Measurements from ENCODE around the gene SNX20.

SNX20 gene

DNA sequence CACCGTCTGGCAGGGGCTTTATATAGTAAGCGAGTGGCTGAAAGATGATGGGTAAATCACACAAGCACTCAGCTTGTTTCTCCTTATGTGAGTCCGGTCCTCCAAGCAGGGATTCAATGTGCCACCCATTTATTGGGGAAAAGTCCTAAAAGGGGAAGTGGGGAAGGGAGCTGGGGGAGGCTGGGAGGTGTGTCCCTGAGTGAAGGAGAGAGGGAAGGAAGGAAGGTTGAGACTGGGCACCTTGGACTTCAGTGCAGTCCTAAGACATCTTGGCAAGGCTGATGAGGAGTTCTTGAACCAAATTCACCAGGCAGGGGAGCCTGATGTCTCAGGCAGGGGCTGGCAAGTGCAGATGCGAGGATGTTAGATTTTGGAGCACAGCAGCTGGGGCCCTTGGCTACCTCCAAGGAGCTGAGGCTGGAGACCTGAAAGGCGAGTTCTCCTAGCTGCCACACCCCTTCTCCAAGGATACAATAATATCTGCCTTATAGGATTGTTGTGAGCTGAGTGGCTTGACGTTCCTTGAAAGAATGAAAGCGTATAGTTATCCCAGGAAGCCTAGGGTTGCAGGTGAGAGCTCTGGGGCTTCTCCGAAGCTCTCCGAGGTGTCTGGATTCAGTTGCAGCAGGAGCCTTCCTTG, 37.8 kb upstream of the SNX20 start:
- TF ChIP-seq, protein P1, sequence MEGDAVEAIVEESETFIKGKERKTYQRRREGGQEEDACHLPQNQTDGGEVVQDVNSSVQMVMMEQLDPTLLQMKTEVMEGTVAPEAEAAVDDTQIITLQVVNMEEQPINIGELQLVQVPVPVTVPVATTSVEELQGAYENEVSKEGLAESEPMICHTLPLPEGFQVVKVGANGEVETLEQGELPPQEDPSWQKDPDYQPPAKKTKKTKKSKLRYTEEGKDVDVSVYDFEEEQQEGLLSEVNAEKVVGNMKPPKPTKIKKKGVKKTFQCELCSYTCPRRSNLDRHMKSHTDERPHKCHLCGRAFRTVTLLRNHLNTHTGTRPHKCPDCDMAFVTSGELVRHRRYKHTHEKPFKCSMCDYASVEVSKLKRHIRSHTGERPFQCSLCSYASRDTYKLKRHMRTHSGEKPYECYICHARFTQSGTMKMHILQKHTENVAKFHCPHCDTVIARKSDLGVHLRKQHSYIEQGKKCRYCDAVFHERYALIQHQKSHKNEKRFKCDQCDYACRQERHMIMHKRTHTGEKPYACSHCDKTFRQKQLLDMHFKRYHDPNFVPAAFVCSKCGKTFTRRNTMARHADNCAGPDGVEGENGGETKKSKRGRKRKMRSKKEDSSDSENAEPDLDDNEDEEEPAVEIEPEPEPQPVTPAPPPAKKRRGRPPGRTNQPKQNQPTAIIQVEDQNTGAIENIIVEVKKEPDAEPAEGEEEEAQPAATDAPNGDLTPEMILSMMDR (IDR thresholded peaks at IDR 0.05; ENCODE audit: low read depth, low read length, missing control alignments), result no peak
- DNase-seq (ENCODE audit: low read depth), result no peak
- in situ Hi-C loops (cut with HindIII; ENCODE audit: low sequenced_read_pairs), result no loop called here
- no peak overlapping the region for H3K4me3 ChIP-seq (ENCODE audit: low read depth, low read length)

DNA sequence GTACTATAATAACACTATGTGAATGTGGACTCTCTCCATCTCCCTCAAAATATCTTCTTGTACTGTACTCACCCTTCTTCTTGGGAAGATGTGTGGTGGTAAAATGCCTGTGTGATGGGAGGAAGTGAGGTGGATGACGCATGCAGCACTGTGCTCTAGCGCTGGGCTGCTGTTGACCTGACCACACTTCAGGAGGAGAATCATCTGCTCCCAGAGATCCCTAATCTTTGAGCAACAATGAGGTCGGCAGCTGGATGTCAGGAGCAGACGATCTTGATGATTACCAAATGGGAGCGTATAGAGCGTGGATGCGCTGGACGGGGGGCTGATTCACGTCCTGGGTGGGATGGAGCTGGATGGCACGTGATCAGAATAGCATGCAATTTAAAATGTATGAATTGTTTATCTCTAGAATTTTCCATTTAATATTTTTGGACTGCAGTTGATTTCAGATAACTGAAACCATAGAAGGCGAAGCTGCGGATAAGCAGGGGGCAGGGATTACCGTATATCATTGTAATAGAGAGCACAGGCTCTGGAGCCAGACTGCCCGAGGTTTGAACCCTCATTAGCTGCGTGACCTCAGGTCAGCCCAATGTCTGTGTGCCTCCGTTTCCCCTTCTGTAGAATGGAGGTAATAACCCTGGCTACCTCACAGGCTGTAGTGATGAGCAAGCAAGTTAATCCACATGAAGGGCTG, 37.1 kb upstream of the SNX20 start:
- H3K4me3 ChIP-seq (ENCODE audit: low read depth, low read length), result no peak overlapping the region
- in situ Hi-C loops (cut with HindIII; ENCODE audit: low sequenced_read_pairs), result no loop called here
- DNase-seq (ENCODE audit: low read depth), result no peak
- TF ChIP-seq, protein P1 (IDR thresholded peaks at IDR 0.05; ENCODE audit: low read depth, low read length, missing control alignments), result no peak

DNA sequence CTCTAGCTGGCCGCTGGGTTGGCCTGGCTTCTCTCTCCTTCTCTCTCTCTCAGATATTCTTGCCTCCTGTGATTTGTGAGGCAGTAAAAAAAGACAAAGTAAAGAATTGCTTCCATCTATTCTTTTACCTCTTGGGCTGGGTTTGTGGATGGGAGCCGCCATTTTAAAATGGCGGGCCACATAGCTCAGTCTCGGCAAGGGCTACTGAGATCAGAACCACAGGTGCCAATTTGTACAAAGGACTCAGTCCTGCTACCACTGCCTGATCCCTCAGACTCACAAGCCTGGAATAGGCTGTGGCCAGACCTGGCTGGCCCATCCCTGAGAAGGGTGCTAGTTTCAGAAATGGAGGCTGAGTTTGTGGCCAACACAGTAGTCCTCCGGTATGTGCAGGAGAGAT, 36.4 kb upstream of the SNX20 start:
- H3K4me3 ChIP-seq (ENCODE audit: low read depth, low read length), result no peak overlapping the region
- TF ChIP-seq, protein P1 (IDR thresholded peaks at IDR 0.05; ENCODE audit: low read depth, low read length, missing control alignments), result no peak
- no peak for DNase-seq (ENCODE audit: low read depth)
- in situ Hi-C loops (cut with HindIII; ENCODE audit: low sequenced_read_pairs), result no loop called here

DNA sequence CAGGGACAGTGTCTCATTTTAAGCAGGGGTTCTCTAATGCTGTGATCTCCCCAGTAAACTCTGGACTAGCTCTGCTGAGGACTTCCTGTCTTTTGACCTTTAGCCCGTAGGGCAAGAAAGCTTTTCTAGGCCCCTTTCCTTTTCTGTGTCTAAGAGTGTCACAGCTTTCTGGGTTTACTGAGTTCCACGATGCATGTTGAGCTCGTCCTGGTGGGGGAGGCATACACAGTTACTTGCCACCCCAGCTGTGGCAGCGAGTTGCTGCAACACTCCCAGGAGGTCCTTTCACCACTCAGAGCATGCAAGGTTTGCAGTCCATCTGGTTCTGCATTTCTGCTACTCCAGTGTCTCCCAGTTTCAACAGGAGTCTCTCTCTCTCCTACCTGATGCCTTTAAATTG, 36.0 kb upstream of the SNX20 start:
- DNase-seq (ENCODE audit: low read depth), result no peak
- in situ Hi-C loops (cut with HindIII; ENCODE audit: low sequenced_read_pairs), result no loop called here
- no peak overlapping the region for H3K4me3 ChIP-seq (ENCODE audit: low read depth, low read length)
- TF ChIP-seq, protein P1 (IDR thresholded peaks at IDR 0.05; ENCODE audit: low read depth, low read length, missing control alignments), result no peak

DNA sequence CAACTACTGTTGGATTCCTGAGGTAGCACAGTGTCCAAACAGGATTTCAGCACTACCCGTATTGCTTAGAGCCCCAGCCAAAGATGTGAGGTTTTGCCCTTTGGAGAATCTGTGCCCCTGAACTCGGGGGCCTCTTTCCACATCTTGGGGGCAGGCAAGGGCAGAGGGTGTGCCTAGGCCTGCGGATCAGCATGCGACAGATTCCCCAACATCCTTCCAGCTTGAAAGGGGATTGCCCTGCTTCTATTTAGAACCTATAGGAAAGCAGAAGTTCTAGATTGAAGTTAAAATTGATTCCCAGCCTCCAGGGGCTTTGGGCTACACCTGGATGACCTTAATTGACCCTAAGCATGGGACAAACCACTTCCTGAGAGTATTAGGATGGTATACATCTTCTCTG, 31.8 kb upstream of the SNX20 start:
- H3K4me3 ChIP-seq (ENCODE audit: low read depth, low read length), result no peak overlapping the region
- TF ChIP-seq, protein P1 (IDR thresholded peaks at IDR 0.05; ENCODE audit: low read depth, low read length, missing control alignments), result no peak
- in situ Hi-C loops (cut with HindIII; ENCODE audit: low sequenced_read_pairs), result no loop called here
- DNase-seq (ENCODE audit: low read depth), result no peak

DNA sequence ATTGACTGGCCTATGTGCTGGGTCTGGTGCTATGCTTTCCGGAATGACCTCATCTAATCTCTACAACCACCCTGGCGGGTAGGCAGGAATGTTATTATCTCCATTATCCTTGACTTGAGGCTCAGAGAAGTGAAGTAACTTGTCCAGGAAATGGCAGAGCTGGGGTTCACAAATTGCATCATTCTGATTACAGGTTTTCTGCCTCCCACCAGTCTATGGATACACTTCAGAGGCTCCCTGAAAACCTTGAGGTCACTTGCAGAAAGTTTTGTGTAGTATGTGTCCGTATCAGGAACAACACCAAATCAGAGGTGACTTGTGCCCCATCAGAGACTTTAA, 31.4 kb upstream of the SNX20 start:
- DNase-seq (ENCODE audit: low read depth), result no peak
- in situ Hi-C loops (cut with HindIII; ENCODE audit: low sequenced_read_pairs), result no loop called here
- TF ChIP-seq, protein P1 (IDR thresholded peaks at IDR 0.05; ENCODE audit: low read depth, low read length, missing control alignments), result no peak

More for the DNA sequence above, 31.4 kb upstream of the SNX20 start:
- H3K4me3 ChIP-seq (ENCODE audit: low read depth, low read length), result no peak overlapping the region

Data from astrocyte of the cerebellum (primary cell).